RCC 7860 (cell line): ENCODE results near the gene ZNF280C.
"Not testable (repeated sequence)": the region's sequence is repeated elsewhere in the genome, so short reads cannot be mapped to it uniquely, and the experiment has no call there.

ENCODE experiments used
- DNase-seq: peaks from one replicate; pipeline ENCODE4 v3.0.0-alpha.2; 2015; ENCODE audit warnings: low spot score
- FAIRE-seq: peaks from 2 replicates; lab custom pipeline; 2012; peaks lifted over from hg19 to GRCh38; lab: Jason Lieb, UNC

Gene ZNF280C, protein sequence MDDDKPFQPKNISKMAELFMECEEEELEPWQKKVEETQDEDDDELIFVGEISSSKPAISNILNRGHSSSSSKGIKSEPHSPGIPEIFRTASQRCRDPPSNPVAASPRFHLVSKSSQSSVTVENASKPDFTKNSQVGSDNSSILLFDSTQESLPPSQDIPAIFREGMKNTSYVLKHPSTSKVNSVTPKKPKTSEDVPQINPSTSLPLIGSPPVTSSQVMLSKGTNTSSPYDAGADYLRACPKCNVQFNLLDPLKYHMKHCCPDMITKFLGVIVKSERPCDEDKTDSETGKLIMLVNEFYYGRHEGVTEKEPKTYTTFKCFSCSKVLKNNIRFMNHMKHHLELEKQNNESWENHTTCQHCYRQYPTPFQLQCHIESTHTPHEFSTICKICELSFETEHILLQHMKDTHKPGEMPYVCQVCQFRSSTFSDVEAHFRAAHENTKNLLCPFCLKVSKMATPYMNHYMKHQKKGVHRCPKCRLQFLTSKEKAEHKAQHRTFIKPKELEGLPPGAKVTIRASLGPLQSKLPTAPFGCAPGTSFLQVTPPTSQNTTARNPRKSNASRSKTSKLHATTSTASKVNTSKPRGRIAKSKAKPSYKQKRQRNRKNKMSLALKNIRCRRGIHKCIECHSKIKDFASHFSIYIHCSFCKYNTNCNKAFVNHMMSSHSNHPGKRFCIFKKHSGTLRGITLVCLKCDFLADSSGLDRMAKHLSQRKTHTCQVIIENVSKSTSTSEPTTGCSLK

DNA sequence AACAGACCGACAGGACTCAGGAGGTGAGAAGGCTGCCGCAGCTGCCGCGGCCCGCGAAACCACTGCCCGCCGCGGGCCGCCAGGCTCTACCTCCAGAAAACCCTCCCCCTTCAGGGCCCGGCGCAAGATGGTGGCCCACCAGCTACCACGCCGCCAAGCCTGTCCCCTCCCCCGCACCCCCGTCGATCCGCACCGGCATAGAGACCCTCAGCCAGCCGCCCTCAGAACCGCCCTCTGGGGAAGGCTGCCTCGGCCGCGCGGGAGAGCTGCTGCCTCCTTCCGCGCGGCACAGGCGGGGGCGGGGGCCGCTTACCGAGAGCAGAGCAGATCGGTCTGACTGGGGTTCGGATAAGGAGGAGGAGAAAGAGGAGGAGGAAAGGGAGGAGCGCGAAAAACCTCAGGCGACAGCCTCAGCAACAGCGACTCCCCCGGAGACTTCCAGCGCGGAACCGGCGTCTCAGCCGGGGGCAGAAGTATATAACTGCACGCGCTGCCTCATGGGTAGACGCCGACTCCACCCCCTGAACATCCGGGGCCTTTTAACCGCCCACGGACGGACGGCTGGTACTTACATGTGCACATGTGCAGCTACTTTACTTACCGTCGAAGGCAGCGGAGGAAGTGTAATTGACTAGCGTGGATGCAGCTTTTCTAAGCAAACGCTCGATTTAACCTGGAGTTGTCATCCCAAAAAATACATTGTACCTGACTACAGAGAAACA, at the start of gene ZNF280C:
Gene ZNF280C, minus strand, starts transcription at position 451 of the 722 bp plus-strand sequence. CDS start 8,450 bp downstream, outside the sequence.
- FAIRE-seq, result peak; percentile 86
- peak; percentile 91 for DNase-seq

DNA sequence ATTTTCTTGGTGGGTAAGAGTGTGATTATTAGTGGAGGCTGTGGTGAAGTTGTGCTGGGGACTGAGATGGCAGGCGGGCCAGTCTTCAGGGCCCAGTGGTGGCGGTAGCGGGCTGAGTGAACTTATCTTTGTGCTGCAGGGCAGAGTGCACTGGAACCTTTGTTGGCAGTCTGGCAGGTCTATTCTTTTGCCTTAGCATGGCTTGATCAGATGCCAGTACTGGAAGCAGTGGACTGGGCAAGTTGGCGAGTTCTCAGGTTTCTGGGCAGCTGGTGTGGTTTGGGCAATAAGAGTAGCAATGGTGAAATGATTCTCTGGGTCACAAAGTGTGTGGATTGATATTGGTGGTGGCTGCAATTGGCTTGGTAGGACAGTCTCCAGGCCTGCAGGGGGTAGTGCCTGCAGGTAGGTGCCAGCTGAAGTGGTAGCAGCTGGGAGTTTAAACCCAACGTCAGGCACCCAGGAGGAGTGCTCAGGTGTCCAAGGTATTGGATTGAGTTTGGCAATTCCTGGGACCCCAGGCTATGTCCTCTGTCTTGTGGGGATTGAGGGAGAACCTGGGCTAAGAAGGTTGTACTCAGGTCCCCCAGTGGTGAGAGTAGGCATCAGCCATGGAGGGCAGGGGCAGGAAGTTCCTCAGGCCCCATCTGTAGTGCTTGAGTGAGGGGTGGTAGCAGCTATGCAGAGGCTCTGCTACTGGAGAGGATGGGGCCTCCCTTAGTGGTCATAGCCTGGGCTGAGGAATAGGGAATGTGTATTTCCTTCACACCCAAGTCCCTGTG, 36.1 kb upstream of the ZNF280C start:
- no peak for FAIRE-seq
- no peak for DNase-seq

DNA sequence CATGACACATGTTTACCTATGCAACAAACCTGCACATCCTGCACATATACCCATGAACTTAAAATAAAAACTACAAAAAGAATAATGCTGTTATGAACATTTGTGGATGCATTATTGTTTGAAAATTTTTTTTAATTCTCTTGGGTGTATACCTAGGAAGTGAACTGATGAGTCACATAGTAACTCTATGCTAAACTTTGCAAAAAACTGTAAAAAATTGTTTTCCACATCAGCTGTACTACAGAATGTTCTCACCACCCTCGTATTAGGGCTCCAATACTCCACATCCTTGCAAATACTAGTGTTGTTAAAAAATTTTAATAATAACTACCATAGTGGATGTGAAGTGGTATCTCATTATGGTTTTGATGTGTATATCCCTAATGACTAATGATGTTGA, 33.3 kb upstream of the ZNF280C start:
- FAIRE-seq, result no peak
- DNase-seq, result no peak

DNA sequence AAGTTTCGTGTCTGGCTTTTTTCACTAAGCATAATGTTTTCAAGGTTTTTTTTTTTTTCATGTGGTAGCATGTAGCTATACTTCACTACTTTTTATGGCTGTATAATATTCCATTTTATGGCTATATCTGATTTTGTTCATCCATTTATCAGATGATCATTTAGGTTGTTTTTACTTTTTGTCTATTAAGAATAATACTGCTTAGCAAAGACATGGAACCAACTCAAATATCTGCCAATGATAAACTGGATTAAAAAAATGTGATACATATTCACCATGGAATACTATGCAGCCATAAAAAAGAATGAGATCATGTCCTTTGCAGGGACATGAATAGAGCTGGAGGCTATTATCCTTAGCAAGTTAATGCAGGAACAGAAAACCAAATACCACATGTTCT, 32.7 kb upstream of the ZNF280C start:
- no peak for FAIRE-seq

DNA sequence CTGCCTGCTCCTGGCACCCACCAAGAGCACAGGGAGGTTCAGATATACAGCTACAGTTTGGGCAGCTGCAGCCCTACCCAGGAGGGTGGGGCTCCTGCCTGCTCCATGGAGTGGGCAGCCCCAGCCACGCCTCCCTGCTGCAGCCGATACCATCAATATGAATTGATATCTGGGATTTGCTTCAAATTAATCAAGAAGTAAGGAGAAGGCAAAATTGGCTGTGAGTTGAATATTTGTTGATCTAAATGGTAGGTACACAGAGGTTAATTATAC, 31.2 kb upstream of the ZNF280C start:
- FAIRE-seq (no peak), DNase-seq (no peak)

More for the DNA sequence above, 32.7 kb upstream of the ZNF280C start:
- DNase-seq, result no peak

DNA sequence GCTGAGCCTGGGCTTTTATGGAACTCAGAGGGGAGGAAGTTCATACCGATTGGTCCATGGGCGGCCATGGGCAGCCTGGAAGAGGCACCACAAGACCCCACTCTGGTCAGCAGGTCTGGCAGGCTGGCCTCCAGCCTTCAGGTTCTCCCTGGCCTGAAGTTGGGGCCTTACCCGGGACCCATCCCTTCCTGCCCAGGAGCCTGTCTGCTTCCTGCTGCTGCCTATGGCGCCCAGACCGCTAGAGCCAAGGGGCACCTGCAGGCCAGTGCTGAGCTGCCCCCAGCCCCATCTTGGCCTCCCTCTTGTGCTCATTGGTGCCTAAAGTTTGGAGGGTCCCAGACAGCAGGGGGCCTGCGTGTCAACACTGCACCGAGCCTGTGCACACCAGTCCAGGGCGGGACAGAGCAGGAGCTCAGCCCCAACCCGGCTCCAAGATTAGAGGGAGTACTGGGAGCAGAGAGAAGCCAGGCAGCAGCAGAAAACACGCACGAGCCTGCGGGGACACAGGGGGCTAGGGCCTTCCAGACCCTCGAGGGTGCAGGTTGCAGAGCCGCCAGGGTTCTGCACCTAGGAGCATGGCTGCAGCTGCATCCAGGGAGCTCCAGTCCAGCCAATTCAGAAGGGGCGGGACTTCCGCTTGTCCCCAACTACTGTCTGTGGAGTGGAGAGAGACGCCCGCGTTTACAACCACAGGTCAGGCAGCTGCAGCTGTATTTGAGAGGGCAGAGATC, 30.7 kb upstream of the ZNF280C start:
- DNase-seq (no peak), FAIRE-seq (no peak)

DNA sequence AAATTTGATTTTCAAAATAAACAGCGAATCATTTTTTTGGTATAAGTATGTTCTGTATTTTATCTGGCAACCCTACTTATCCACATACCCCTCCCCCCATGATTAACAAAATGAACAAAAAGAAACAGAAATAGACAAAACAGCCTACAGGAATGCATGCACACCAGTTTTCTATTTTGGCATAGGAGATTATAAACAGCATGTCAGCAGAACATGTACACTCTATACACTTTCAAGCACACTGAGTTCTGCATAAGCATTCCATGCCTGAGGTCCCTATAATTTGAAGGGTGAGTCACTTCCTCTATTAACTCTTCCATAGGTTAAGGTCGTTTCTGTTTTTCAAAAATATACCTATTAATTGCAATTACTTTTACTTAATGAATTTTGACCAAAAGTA, 28.0 kb upstream of the ZNF280C start:
- FAIRE-seq, result peak; percentile 30
- no peak for DNase-seq

DNA sequence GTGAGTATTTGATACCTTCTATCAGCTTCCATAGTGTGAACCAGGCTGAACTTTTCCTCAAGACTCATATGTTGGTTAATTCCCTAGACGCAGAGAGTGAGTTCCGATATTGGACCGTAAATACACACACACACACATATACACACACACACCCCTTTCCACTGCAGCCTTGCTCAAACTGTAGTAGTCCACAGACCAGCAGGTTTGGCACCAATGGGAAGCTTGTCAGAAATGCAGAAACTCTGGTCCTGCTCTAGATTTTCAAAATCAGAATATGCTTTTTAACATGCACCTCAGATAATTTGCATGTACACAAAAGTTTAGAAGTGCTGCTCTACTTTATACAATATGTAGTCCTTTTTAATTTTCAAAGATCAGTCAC, 27.6 kb upstream of the ZNF280C start:
- DNase-seq (no peak), FAIRE-seq (no peak)

DNA sequence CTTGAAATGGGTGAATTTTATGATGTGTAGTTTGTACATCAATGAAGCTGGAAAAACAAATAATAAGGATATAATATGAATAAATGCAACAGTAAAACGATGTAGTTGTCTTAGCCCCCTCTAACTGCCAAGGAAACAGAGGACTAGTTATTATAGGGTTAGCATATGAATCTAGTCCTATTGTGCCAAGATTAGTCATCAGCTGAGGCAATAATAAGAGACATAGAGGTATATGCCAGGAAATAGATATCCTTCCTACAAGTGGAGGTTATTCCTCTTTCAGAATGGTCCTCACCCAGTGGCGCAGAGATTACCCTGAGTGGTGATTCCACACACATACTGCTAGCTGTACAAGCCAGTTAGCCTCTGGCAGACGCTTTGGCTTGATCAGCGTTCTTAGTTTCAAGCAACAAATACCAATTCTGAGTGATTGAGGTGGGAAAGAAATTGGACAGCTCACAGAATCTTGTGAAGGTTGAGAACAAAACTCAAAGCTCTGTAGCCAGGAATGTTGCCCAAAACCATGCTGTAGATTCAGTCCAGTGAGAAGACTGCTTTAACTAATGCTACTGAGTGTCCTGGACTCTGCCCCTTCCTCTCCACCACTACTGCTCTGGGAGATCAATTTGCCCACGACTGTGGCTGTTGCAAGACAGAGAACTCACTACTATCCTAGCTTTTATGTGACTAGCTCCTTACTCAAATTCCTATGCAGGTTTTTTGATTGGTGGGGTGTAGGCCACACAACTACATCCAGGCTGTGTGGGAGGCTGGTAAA, 27.0 kb upstream of the ZNF280C start:
- FAIRE-seq, result no peak
- no peak for DNase-seq

DNA sequence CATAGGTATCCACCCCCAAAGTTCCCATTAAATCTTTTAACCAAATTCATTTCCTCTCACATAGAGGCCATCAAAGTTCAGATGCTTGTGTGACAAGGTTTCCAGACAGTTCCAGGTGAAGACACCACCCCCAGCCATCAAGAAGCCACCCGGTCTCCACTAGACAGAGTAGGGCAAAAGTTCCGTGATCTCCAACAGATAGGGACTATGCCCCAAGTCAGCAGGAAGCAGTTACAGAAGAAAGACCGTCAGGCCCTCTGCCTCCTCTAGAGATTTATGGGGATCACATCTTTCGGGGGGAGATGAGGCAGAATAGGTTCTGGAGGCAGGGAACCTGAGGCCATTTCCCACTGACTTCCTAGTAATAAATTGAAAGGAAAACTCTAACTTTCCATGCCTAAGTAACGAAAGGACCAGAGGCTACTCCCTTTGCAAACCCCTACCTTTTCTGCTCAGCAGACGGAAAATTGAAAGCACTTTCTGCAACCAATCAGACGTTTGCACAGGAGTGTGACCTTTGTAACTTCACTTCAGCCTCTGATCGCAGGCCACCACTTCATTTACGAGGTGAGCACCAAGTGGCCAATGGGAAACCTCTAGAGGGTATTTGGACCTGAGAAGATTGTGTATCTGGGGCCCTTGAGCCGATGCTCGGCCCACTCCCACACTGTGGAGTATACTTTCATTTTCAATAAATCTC, 18.5 kb upstream of the ZNF280C start:
- DNase-seq, result no peak
- FAIRE-seq, result no peak

DNA sequence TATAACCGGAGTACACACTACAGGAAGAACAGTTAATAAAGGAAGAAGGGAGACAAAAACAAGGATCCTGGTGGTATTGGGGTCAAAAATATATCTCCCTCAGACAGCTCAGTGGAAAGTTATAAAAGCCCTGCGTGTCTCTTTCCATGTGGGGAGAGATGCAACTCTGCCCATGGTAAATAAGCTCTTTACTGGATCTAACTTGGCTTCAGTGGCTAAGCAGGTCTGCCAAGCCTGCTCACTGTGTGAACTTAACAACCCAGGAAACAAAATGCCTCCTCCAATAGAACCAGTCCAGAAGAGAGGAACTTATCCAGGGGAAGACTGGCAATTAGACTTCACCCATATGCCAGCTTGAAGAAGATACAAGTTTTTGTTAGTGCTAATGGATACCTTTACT, 17.0 kb upstream of the ZNF280C start:
- FAIRE-seq (no peak), DNase-seq (no peak)

DNA sequence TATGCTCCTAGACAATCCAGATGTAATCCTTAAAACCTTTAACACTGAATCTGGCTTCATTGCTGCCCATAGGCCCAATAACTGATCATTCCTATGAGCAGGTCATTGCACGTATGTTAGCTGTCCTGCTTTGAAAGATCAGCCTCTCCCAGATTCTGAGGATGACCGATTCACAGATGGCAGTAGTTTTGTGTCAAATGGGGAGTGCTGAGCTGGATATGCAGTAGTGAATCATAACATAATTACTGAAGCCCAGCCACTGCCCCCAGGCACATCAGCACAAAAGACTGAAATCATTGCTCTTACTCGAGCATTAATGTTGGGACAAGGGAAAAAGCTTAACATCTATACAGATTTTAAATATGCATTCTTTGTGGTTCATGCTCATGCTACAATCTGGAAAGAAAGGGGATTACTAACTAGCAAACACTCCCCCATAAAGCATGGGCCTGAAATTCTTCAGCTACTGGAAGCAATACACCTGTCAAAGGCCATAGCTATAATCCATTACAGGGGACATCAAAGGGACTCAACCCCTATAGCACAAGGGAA, 16.4 kb upstream of the ZNF280C start:
- DNase-seq, result no peak
- FAIRE-seq, result no peak

DNA sequence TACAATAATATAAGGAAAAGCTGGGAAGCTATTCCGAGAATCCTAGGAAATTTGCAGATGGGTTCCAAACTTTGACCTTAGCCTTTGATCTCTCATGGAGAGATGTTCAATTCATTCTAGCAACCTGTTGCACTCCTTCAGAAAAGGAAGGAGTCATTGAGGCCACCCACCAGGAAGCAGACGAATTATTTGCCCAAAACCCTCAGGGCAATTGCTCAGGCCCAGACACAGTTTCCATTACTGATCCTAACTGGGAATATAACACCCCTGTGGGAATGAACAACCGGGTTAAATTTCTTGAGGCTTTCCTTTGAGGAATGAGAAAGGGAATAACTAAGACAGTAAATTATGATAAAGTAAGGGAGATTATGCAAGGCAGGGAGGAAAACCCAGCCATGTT, 13.5 kb upstream of the ZNF280C start:
- FAIRE-seq (no peak), DNase-seq (no peak)

DNA sequence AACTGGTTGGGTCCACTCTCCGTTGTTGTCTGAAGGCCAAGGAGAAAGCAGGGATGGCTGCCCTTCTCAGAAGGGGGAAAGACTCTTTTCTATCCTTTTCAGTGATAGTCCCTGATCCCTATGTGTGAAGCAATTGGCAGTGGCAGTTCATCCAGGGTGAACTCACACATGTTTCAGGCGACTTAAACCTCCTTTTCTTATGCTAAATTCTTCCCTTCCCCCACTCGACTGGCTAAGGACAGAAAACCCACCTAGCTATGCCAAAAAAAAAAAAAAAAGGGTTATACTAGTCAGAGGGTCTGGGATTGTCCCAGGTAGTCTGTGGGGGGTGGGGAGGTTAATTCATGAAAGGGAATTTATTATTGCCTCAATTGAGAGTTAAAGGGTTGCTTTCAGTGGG, 12.2 kb upstream of the ZNF280C start:
- FAIRE-seq, result no peak
- DNase-seq, result no peak

DNA sequence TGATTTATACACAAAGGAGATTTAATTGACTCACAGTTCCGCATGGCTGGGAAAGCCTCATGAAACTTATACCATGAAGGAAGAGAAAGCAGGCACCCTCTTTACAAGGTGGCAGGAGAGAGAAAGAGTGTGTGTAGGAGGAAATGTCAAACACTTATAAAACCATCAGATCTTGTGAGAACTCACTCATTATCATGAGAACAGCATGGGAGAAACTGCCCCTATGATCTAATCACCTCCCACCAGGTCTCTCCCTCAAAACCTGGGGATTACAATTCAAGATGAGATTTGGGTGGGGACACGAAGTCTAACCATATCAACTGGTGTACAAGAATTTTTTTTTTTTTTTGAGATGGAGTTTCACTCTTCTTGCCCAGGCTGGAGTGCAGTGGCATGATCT, 3.6 kb upstream of the ZNF280C start:
- FAIRE-seq, DNase-seq: not testable (repeated sequence)

DNA sequence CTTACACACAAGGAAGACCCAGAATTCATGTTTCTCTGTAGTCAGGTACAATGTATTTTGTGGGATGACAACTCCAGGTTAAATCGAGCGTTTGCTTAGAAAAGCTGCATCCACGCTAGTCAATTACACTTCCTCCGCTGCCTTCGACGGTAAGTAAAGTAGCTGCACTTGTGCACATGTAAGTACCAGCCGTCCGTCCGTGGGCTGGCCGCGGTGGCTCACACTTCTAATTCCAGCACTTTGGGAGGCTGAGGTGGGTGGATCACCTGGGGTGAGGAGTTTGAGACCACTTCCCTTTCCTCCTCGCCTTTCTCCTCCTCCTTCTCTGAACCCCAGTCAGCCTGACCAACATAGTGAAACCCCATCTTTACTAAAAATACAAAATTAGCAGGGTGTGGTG, 692 bp upstream of the ZNF280C start:
- FAIRE-seq, DNase-seq: not testable (repeated sequence)

DNA sequence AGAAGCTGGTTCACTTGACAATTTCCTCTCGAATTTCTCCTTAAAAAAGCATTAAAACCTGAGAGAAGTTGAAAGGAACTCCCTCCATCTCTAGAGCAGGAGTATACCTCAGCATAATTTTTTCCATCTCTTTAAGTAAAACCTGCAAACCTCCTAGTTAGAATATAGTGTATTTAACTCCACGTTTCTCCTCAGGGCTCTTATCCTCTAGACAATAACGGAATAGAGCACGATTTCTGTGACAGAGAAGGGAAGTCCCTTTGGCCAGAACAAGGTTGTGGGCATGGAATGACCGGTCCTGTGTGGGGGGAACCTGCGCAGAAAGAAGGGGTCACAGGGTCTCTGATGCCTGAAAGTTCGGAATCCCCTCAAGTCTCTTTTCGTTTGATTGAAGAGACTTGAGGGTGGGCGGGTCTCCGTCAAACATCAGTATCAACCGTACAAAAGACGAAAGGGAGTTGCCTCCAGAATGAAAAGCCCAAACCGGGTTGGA, 697 bp downstream of the ZNF280C start:
- no peak for FAIRE-seq
- no peak for DNase-seq

DNA sequence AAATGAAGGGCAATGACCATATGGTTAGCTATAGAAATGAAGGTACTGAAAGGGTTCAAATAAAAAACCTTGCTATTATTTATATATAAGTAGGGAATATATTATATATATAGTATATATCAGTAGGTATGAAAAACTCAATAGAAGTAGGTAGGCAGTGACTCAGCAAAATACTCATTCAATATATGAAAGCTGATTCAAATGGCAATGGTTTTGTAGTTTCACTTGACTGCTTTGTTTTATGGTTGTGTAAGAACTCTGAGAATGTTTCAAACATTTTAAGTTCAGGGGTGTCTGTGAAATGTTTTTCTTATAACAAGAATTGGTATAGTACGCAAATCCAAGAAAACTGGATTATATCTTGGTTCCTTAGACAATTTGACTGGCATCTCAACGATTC, 4.1 kb downstream of the ZNF280C start:
- peak; percentile 87 for FAIRE-seq
- DNase-seq, result peak; percentile 8

DNA sequence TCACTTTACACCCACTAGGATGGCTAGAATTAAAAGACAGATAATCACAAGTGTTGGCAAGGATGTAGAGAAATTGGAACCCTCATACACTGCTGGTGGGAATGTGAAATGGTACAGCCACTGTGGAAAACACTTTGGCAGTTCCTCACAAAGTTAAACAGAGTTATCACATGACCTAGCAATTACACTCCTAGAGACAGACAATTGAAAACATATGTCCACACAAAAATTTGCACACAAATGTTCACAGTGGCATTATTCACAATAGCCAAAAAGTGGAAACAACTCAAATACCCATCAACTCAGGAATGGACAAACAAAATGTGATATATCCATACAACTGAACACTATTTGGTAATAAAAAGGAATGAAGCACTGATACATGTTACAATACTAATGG, 5.7 kb downstream of the ZNF280C start:
- FAIRE-seq (no peak), DNase-seq (no peak)
